Measurements from ENCODE around the gene NEK10. TPM values are rescaled to one million over a fixed set of nuclear protein-coding genes. Genes with fewer than 3 reads are reported as not detected.

The NEK10 gene
- polyA plus RNA-seq, 2 of the 4 experiments (the other 2 are of a cell fraction), result 1.7 to 2.9 TPM

DNA sequence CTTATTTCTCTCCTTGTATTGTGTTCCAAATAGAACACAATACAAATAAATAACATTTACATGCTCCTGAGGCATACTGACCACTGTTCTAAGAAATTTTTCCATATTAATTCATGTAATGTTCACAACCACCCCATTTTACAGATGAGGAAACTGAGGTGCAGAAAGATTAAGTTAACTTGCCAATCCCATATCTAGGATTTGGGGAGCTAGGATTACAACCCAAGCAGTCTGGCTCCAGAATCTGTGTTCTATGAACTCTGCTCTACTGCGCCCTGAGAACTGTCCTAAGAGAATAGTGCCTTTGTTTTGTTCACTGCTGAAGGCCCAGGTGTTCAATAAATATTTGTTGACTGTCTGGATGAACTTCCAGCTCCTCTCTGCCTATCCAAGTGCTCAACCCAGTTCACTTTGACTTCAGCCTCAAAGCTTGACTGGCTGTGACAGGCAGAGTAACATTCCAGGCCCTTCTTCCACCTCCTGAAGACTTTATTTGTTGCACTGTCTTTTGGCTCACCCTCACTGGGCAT, 3.1 kb downstream of the NEK10 start:
- H3K4me1 ChIP-seq, result peaks cover 4% of the 10 kb centered on the region
- 94% methylated on average over 1 of the region's 1 CpG for WGBS (ENCODE audit: missing lambda C conversion rate)
- TF ChIP-seq, protein P1, sequence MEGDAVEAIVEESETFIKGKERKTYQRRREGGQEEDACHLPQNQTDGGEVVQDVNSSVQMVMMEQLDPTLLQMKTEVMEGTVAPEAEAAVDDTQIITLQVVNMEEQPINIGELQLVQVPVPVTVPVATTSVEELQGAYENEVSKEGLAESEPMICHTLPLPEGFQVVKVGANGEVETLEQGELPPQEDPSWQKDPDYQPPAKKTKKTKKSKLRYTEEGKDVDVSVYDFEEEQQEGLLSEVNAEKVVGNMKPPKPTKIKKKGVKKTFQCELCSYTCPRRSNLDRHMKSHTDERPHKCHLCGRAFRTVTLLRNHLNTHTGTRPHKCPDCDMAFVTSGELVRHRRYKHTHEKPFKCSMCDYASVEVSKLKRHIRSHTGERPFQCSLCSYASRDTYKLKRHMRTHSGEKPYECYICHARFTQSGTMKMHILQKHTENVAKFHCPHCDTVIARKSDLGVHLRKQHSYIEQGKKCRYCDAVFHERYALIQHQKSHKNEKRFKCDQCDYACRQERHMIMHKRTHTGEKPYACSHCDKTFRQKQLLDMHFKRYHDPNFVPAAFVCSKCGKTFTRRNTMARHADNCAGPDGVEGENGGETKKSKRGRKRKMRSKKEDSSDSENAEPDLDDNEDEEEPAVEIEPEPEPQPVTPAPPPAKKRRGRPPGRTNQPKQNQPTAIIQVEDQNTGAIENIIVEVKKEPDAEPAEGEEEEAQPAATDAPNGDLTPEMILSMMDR (IDR thresholded peaks at IDR 0.05), result no peak
- TF ChIP-seq ZNF302 (CRISPR knock-in tag; IDR thresholded peaks at IDR 0.05) (no peak), POLR2AphosphoS2 (conservative IDR thresholded peaks at IDR 0.05; ENCODE audit: low read length) (no peak), CHD2 (IDR thresholded peaks at IDR 0.05; ENCODE audit: low read length, partially characterized antibody) (no peak)
- H3K9me3 ChIP-seq, result no peaks in the 10 kb centered on the region
- POLR2A ChIA-PET, result no interaction called here
- H3K4me2 ChIP-seq, result no peak overlapping the region
- ATAC-seq (no peak), DNase-seq (ENCODE audit: low read depth in 1 of 2, low spot score in 1 of 2) (no peak), FAIRE-seq (no peak)
- CTCF ChIA-PET, result interaction anchor here (0.6 to 2.5 kb wide), 3 partner anchors 14 to 315 kb away, joined by 3 to 14 read pairs (median 4); no protein-coding TSS in a partner anchor
- H3K4me3 ChIP-seq, result no peak overlapping the region
- H3K27ac ChIP-seq, result no peak overlapping the region

DNA sequence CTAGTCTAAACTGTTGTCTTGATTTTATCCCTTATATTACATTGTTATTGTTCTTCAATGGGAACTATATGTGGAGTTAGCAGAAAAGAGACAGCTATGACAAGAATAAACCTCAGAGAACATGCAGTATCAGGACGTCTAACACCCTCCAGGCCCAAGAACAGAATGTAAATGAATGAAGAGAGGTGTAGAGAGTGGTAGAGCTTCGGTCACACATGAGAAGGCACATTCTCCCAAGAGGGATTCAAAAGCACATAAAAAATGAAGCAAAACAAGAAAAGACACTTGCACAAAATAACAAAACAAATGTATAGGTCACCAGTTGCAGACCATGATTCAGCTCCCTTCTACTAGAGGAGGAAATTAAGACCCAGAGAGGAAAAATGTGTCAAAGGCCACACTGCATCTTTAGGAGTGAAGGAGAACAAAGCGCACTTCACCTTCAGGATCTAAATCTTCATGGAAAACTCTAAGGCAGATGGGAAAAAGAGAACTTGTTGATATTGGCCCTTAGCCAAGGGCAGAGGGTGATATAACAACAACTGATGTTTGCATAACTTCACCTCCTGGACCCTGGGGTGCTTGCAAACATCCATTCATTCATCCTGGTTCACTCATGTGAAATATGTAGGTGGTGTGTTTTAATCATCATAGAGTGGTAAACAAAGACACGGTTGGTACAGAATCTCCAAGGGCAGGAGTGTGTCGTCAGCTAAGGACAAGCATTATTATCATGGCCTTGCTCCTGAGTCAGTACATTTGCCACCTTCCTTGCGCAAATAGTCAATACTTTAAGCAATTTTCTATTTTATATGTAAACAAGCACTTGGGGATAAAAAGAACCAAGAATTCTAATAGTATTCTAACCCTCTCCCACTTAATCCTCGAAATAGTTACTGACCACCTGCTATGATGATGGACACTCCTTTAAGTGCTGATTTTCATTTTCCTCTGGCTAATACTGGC, 8.8 kb downstream of the NEK10 start:
- Histone ChIP-seq H3K4me3 (no peak overlapping the region), H3K9me3 (no peaks in the 10 kb centered on the region), H3K4me2 (peak overlapping the region; percentile 64), H3K4me1 (peaks cover 31% of the 10 kb centered on the region), H3K27ac (peak overlapping the region; percentile 62 to 63; a peak in 4 of 6 replicates)
- ChIA-PET POLR2A (no interaction called here), CTCF (no interaction called here)
- peak; percentile 54 to 89 for DNase-seq (ENCODE audit: low read depth in 1 of 2, low spot score in 1 of 2)
- ATAC-seq, result peak; percentile 79 to 83
- peak; percentile 87 for FAIRE-seq
- WGBS (ENCODE audit: missing lambda C conversion rate), result 26% methylated on average over 7 of the region's 7 CpGs
- TF ChIP-seq HOXB13 (CRISPR knock-in tag; IDR thresholded peaks at IDR 0.05; ENCODE audit: low read depth) (no peak), SMC3 (IDR thresholded peaks at IDR 0.05) (no peak), NPAS2 (CRISPR knock-in tag; IDR thresholded peaks at IDR 0.05; ENCODE audit: borderline replicate concordance) (no peak), MAZ (IDR thresholded peaks at IDR 0.05; ENCODE audit: borderline replicate concordance, low read depth, low read length) (no peak), HDAC2 (IDR thresholded peaks at IDR 0.05) (no peak), ESRRA (IDR thresholded peaks at IDR 0.05; ENCODE audit: borderline replicate concordance, low read length) (peak; percentile 27; the same call in 1 of the 2 replicates), POLR2AphosphoS2 (conservative IDR thresholded peaks at IDR 0.05; ENCODE audit: low read length) (no peak), FOSB (CRISPR knock-in tag; IDR thresholded peaks at IDR 0.05) (no peak), SREBF2 (IDR thresholded peaks at IDR 0.05) (no peak), HEYL (CRISPR knock-in tag; IDR thresholded peaks at IDR 0.05) (no peak), ZC3H11A (IDR thresholded peaks at IDR 0.05) (no peak), NFE2L2 (conservative IDR thresholded peaks at IDR 0.05; ENCODE audit: low read length) (no peak), RCOR1 (IDR thresholded peaks at IDR 0.05; ENCODE audit: low read depth, low read length) (no peak), MYC (IDR thresholded peaks at IDR 0.05; ENCODE audit: borderline replicate concordance, low read length) (no peak), CEBPB (IDR thresholded peaks at IDR 0.05) (peak; percentile 77 to 80), RARB (CRISPR knock-in tag; IDR thresholded peaks at IDR 0.05) (no peak), KDM5A (IDR thresholded peaks at IDR 0.05) (no peak), ZFP36 (IDR thresholded peaks at IDR 0.05; ENCODE audit: borderline replicate concordance, partially characterized antibody) (no peak), FOSL2 (IDR thresholded peaks at IDR 0.05) (peak; percentile 67; the same call in 1 of the 2 replicates), FOSL2 (CRISPR knock-in tag; IDR thresholded peaks at IDR 0.05) (peak; percentile 81), JUN (IDR thresholded peaks at IDR 0.05) (peak; percentile 73 to 94)
- TF ChIP-seq, protein P2, sequence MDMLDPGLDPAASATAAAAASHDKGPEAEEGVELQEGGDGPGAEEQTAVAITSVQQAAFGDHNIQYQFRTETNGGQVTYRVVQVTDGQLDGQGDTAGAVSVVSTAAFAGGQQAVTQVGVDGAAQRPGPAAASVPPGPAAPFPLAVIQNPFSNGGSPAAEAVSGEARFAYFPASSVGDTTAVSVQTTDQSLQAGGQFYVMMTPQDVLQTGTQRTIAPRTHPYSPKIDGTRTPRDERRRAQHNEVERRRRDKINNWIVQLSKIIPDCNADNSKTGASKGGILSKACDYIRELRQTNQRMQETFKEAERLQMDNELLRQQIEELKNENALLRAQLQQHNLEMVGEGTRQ (IDR thresholded peaks at IDR 0.05), result no peak
- TF ChIP-seq, protein P3, sequence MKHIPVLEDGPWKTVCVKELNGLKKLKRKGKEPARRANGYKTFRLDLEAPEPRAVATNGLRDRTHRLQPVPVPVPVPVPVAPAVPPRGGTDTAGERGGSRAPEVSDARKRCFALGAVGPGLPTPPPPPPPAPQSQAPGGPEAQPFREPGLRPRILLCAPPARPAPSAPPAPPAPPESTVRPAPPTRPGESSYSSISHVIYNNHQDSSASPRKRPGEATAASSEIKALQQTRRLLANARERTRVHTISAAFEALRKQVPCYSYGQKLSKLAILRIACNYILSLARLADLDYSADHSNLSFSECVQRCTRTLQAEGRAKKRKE (CRISPR knock-in tag; IDR thresholded peaks at IDR 0.05; ENCODE audit: low read depth), result no peak
- TF ChIP-seq, protein P4, sequence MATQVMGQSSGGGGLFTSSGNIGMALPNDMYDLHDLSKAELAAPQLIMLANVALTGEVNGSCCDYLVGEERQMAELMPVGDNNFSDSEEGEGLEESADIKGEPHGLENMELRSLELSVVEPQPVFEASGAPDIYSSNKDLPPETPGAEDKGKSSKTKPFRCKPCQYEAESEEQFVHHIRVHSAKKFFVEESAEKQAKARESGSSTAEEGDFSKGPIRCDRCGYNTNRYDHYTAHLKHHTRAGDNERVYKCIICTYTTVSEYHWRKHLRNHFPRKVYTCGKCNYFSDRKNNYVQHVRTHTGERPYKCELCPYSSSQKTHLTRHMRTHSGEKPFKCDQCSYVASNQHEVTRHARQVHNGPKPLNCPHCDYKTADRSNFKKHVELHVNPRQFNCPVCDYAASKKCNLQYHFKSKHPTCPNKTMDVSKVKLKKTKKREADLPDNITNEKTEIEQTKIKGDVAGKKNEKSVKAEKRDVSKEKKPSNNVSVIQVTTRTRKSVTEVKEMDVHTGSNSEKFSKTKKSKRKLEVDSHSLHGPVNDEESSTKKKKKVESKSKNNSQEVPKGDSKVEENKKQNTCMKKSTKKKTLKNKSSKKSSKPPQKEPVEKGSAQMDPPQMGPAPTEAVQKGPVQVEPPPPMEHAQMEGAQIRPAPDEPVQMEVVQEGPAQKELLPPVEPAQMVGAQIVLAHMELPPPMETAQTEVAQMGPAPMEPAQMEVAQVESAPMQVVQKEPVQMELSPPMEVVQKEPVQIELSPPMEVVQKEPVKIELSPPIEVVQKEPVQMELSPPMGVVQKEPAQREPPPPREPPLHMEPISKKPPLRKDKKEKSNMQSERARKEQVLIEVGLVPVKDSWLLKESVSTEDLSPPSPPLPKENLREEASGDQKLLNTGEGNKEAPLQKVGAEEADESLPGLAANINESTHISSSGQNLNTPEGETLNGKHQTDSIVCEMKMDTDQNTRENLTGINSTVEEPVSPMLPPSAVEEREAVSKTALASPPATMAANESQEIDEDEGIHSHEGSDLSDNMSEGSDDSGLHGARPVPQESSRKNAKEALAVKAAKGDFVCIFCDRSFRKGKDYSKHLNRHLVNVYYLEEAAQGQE (IDR thresholded peaks at IDR 0.05), result no peak
- TF ChIP-seq, protein P5, sequence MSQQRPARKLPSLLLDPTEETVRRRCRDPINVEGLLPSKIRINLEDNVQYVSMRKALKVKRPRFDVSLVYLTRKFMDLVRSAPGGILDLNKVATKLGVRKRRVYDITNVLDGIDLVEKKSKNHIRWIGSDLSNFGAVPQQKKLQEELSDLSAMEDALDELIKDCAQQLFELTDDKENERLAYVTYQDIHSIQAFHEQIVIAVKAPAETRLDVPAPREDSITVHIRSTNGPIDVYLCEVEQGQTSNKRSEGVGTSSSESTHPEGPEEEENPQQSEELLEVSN (IDR thresholded peaks at IDR 0.05; ENCODE audit: borderline replicate concordance, low read depth), result no peak

Data from A549 (cell line).